Panc1 (cell line): ENCODE measurements around the gene STRC.
"Not testable (repeated sequence)": the region's sequence is repeated elsewhere in the genome, so short reads cannot be mapped to it uniquely, and the experiment has no call there.

ENCODE experiments used
- POLR2AphosphoS5 ChIP-seq: IDR thresholded peaks from 2 replicates; pipeline ENCODE4 v1.6.1; 2012; ENCODE audit warnings: mild to moderate bottlenecking, low read depth, low read length, moderate library complexity
- SIN3A ChIP-seq: IDR thresholded peaks from 2 replicates; pipeline ENCODE4 v1.6.1; 2012; ENCODE audit warnings: low read depth, mild to moderate bottlenecking, low read length, moderate library complexity, borderline replicate concordance; ENCODE audit not compliant: insufficient read depth
- TCF7L2 ChIP-seq: IDR thresholded peaks from 2 replicates; pipeline ENCODE4 v1.6.1; 2011; ENCODE audit warnings: mild to moderate bottlenecking, low read depth, low read length, inconsistent platforms
- TF ChIP-seq, protein P1 (sequence below): fragments of 450-650 bp; IDR thresholded peaks from 2 replicates; pipeline ENCODE4 v1.5.1; 2017; ENCODE audit warnings: mild to moderate bottlenecking
- TF ChIP-seq, protein P2 (sequence below), 2 experiments: IDR thresholded peaks; 2 replicates each; pipeline ENCODE4 v1.6.1; 2011 to 2012; ENCODE audit warnings: low read depth in 2 of 2, control low read depth in 1 of 2, low read length in 1 of 2, mild to moderate bottlenecking in 1 of 2, moderate library complexity in 1 of 2; ENCODE audit not compliant: insufficient read depth in 1 of 2

DNA sequence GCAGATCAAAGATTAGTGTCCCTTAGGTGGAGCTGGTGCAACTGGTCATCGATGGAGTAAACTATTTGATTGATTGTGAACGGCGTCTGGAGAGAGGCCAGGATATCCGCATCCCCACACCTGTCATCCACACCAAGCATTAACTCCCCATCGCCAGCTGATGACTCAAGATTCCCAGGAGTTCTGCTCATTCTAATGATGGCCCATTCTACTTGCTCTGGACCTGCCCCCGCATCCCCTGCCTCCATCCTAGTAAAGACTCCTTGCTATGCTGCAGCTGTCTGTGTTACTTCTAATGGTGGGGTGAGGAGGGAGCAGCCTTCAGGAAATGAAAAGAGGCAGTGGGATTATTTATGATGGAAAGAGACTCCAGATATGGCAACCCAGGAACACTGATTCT is 19.5 kb downstream of the STRC start:
- TF ChIP-seq, protein P1, sequence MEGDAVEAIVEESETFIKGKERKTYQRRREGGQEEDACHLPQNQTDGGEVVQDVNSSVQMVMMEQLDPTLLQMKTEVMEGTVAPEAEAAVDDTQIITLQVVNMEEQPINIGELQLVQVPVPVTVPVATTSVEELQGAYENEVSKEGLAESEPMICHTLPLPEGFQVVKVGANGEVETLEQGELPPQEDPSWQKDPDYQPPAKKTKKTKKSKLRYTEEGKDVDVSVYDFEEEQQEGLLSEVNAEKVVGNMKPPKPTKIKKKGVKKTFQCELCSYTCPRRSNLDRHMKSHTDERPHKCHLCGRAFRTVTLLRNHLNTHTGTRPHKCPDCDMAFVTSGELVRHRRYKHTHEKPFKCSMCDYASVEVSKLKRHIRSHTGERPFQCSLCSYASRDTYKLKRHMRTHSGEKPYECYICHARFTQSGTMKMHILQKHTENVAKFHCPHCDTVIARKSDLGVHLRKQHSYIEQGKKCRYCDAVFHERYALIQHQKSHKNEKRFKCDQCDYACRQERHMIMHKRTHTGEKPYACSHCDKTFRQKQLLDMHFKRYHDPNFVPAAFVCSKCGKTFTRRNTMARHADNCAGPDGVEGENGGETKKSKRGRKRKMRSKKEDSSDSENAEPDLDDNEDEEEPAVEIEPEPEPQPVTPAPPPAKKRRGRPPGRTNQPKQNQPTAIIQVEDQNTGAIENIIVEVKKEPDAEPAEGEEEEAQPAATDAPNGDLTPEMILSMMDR: not testable (repeated sequence)
- TF ChIP-seq POLR2AphosphoS5, SIN3A, TCF7L2: not testable (repeated sequence)
- TF ChIP-seq, protein P2, sequence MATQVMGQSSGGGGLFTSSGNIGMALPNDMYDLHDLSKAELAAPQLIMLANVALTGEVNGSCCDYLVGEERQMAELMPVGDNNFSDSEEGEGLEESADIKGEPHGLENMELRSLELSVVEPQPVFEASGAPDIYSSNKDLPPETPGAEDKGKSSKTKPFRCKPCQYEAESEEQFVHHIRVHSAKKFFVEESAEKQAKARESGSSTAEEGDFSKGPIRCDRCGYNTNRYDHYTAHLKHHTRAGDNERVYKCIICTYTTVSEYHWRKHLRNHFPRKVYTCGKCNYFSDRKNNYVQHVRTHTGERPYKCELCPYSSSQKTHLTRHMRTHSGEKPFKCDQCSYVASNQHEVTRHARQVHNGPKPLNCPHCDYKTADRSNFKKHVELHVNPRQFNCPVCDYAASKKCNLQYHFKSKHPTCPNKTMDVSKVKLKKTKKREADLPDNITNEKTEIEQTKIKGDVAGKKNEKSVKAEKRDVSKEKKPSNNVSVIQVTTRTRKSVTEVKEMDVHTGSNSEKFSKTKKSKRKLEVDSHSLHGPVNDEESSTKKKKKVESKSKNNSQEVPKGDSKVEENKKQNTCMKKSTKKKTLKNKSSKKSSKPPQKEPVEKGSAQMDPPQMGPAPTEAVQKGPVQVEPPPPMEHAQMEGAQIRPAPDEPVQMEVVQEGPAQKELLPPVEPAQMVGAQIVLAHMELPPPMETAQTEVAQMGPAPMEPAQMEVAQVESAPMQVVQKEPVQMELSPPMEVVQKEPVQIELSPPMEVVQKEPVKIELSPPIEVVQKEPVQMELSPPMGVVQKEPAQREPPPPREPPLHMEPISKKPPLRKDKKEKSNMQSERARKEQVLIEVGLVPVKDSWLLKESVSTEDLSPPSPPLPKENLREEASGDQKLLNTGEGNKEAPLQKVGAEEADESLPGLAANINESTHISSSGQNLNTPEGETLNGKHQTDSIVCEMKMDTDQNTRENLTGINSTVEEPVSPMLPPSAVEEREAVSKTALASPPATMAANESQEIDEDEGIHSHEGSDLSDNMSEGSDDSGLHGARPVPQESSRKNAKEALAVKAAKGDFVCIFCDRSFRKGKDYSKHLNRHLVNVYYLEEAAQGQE (IDR thresholded peaks at IDR 0.05; ENCODE audit: insufficient read depth in 1 of 2, low read depth in 2 of 2, low read length in 1 of 2): not testable (repeated sequence)
